Measurements from ENCODE around the gene ASB1.

Gene ASB1

GRCh38 chr2:238498188-238498587 lies 71.5 kb downstream of the ASB1 start:
- DNase-seq = no peak

GRCh38 chr2:238498691-238499295 lies 72.1 kb downstream of the ASB1 start:
- DNase-seq = no peak

- no peak for DNase-seq
These were observed 73.2 kb downstream of the ASB1 start for GRCh38 chr2:238499731-238500580.

- DNase-seq = no peak
These were observed 74.6 kb downstream of the ASB1 start for GRCh38 chr2:238501311-238501710.

Data from CD4-positive, alpha-beta T cell treated with Interleukin-21 for 1 hour (primary cell).